Measurements from ENCODE around the gene ZNF333. TPM values are rescaled to one million over a fixed set of nuclear protein-coding genes. Genes with fewer than 3 reads are reported as not detected.

The ZNF333 gene
- total RNA-seq, 1 experiment from 2014 or later: 6.0 TPM

- no peak overlapping the region for H4K5ac ChIP-seq (ENCODE audit: insufficient read length, low read depth, low read length)
- no peak overlapping the region for H3K18ac ChIP-seq (ENCODE audit: insufficient read length, low read depth, low read length)
- no peaks in the 10 kb centered on the region for H3K4me1 ChIP-seq (ENCODE audit: insufficient read depth, low read length)
- Mint-ChIP-seq H3K27me3 (ENCODE audit: low read depth) (peaks cover 5% of the 10 kb centered on the region), H3K9me3 (peaks cover 19 to 73% of the 10 kb centered on the region in 2 experiments), H3K4me1 (no peaks in the 10 kb centered on the region), H3K27ac (no peak overlapping the region), H3K36me3 (ENCODE audit: insufficient read depth in 1 of 3, low read depth in 3 of 3) (peaks cover 0 to 5% (median 0%) of the 10 kb centered on the region in 3 experiments; a peak in 1 of 7 replicates), H3K4me3 (no peak overlapping the region)
- H3K79me2 ChIP-seq (ENCODE audit: insufficient read depth, low read length): no peaks in the 10 kb centered on the region
- no peak for DNase-seq
- no peak overlapping the region for H2BK120ac ChIP-seq (ENCODE audit: low read depth, low read length, poor library complexity, severe bottlenecking)
- no peak overlapping the region for H3K4ac ChIP-seq (ENCODE audit: low read depth, low read length)
- H3K79me1 ChIP-seq (ENCODE audit: insufficient read depth, low read depth, low read length, poor library complexity, severe bottlenecking): no peaks in the 10 kb centered on the region
- no peak overlapping the region for H4K91ac ChIP-seq (ENCODE audit: insufficient read length, low read depth, low read length)
- no peak overlapping the region for H3T11ph ChIP-seq (ENCODE audit: low read length)
- H3K23me2 ChIP-seq (ENCODE audit: insufficient read length, low read depth, low read length, poor library complexity, severe bottlenecking): no peaks in the 10 kb centered on the region
- H3K27ac ChIP-seq (ENCODE audit: insufficient read length, low read depth, low read length): no peak overlapping the region
- WGBS (ENCODE audit: extremely low coverage, insufficient read length, low lambda C conversion rate): no CpG with 5 or more reads among the region's 1 CpG
- no peak overlapping the region for H2BK12ac ChIP-seq (ENCODE audit: insufficient read length, low read depth, low read length)
- no peak overlapping the region for H2AK5ac ChIP-seq (ENCODE audit: insufficient read length, low read length)
- no peak overlapping the region for H4K8ac ChIP-seq (replicated peaks; ENCODE audit: insufficient read length, low read depth, low read length)
- H3K14ac ChIP-seq (ENCODE audit: insufficient read depth, low read length): no peak overlapping the region
- no peak overlapping the region for H3K56ac ChIP-seq (ENCODE audit: insufficient read length, low read depth, low read length)
- H3K9ac ChIP-seq (ENCODE audit: extremely low read depth, insufficient read length, low read length): no peak overlapping the region
- H2AFZ ChIP-seq (ENCODE audit: low read length): no peak overlapping the region
- no peaks in the 10 kb centered on the region for H3K27me3 ChIP-seq (ENCODE audit: insufficient read depth, low read length)
- TF ChIP-seq CTCF (conservative IDR thresholded peaks at IDR 0.05): no peak
- no peak overlapping the region for H2BK15ac ChIP-seq (ENCODE audit: low read depth, low read length)
- H2BK5ac ChIP-seq (ENCODE audit: insufficient read length, low read length): no peak overlapping the region
- H3K23ac ChIP-seq (ENCODE audit: insufficient read length, low read depth, low read length): no peak overlapping the region
- no peak overlapping the region for H2BK20ac ChIP-seq (ENCODE audit: low read depth, low read length, poor library complexity, severe bottlenecking)
- H4K20me1 ChIP-seq (ENCODE audit: control insufficient read depth, insufficient read depth, insufficient read length): no peaks in the 10 kb centered on the region
- H3K9me3 ChIP-seq (ENCODE audit: control insufficient read depth, low read depth, low read length): no peaks in the 10 kb centered on the region
- no peak overlapping the region for H3K4me2 ChIP-seq (ENCODE audit: insufficient read depth, insufficient read length, low read length)
Observed at GRCh38 chr19:14673088-14673487, 16.8 kb upstream of the ZNF333 start.
